GM18505 (cell line): Measurements from ENCODE around the gene TPRG1L.

Experiments used
- ATAC-seq: cut with Tn5 transposase; IDR thresholded peaks from one replicate; pipeline ENCODE4 v1.9.1; 2021; ENCODE audit not compliant: unreplicated experiment
- POLR2A ChIP-seq: IDR thresholded peaks from 4 replicates; pipeline ENCODE4 v1.6.1; 2011; ENCODE audit warnings: borderline replicate concordance; ENCODE audit not compliant: insufficient read depth, insufficient read length; ENCODE audit errors: extremely low read depth

Gene TPRG1L

DNA sequence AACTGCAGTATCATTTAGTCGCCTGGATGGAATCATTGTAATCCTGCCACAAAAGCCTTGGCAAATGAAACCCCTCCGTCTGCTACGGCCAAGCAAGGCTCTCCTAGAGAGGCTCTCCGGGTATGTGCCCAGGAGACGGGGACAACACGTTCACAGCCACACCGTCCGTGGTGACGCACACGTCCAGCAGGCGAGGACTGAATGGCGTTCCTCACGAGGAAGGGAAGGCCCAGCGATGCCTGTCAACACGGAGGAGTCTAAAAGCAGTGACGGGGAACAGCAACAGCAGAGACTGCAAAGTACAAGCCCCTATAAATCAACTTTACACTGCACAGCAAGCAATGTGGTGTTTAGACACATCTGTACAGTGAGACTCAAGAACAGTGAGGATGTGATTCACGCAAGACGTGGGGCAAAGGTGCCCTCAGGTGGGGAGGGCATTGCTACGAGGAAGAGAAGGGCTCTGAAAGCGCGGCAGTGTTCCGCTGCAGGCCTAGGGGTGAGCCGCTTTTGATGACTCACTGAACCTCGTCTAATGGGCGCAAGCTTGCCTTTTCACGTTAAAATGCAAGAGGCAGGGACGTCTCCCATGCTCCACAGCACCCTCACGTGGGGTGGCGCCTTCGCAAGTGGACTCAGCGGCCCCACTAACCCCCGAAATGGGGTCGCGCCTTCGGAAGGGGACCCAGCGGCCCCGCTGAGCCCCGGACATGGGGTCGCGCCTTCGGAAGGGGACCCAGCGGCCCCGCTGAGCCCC lies 18.3 kb downstream of the TPRG1L start:
- no peak for ATAC-seq

GRCh38 chr1:3644273-3644672 lies 19.5 kb downstream of the TPRG1L start:
- ATAC-seq: no peak
- no peak for TF ChIP-seq POLR2A

More for the DNA sequence above, 18.3 kb downstream of the TPRG1L start:
- no peak for TF ChIP-seq POLR2A

- no peak for TF ChIP-seq POLR2A
- ATAC-seq: no peak
Observed at GRCh38 chr1:3645247-3645646, 20.4 kb downstream of the TPRG1L start.

- no peak for ATAC-seq
- TF ChIP-seq POLR2A: no peak
Observed at GRCh38 chr1:3645666-3646355, 21.0 kb downstream of the TPRG1L start.

GRCh38 chr1:3646596-3646995 lies 21.8 kb downstream of the TPRG1L start:
- ATAC-seq: no peak
- no peak for TF ChIP-seq POLR2A

- peak; percentile 81 for TF ChIP-seq POLR2A
- ATAC-seq: peak; percentile 73
Observed at GRCh38 chr1:3649342-3650247, 24.8 kb downstream of the TPRG1L start, which contains the start of gene WRAP73. WRAP73 (minus strand) TSS chr1:3650103; CDS start chr1:3649999, 104 bp downstream.

GRCh38 chr1:3650248-3651025 lies 25.6 kb downstream of the TPRG1L start:
- no peak for TF ChIP-seq POLR2A
- no peak for ATAC-seq

GRCh38 chr1:3651026-3651929 lies 26.5 kb downstream of the TPRG1L start:
- TF ChIP-seq POLR2A: no peak
- no peak for ATAC-seq

GRCh38 chr1:3651930-3652547 lies 27.2 kb downstream of the TPRG1L start, which contains the start of gene TP73:
TP73 (plus strand) TSS chr1:3652516; CDS start chr1:3682366, 29,850 bp downstream.
- ATAC-seq: no peak
- TF ChIP-seq POLR2A: peak; percentile 32

DNA sequence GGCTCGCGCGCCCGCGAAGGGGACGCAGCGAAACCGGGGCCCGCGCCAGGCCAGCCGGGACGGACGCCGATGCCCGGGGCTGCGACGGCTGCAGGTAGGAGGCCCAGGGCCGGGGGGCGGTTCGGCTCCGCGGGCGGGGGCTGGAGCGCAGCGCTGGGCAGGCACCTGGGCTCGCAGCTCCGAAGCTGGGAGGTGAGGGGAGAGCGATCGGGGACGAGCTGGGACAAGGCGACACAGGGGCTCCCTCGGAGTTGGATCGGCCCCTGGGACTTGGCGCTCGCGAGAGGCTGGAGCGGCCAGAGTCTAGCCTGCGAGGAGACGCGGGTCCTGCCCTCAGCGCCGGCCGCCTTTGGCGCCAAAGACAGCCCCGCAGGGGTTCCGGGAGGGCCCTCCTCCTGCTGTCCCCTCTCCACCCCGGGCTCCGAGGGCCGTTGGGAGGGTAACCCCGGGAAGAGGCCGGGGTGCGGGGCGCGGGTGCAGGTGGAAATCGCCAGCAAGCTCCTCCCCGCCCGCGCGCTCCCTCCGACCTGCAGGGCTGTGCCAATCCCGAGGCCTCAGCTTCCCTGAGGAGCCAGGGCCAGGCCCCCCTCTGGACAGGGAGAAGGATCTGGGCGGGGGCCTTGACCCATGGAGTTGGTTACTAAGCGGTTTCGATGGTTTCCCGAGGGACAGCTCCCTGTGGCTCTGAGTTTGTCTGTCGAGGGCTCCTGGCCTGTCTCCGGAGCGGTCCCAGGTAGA lies 27.9 kb downstream of the TPRG1L start:
- TF ChIP-seq POLR2A: no peak

DNA sequence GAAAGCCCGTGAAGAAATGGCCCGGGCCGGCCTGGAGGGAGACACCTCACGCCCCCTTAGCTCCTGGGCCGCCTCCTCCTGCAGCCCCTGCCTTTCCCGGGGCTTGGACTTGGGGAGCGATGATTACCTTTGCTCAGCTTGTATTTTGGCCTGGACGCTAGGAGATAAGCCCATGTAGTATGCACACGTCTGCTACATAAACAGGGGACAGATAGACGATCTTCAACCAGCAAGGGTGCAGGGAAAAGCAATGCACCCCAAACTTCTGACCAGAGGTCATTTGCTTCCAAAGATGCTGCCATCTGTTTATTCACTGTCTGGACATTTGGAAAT lies 28.4 kb downstream of the TPRG1L start:
- no peak for ATAC-seq
- TF ChIP-seq POLR2A: no peak

More for the DNA sequence above, 27.9 kb downstream of the TPRG1L start:
- no peak for ATAC-seq
